ENCODE data around the gene DPP7.

- TF ChIP-seq CTCF (conservative IDR thresholded peaks at IDR 0.05; ENCODE audit: low read length), result no peak
- no peak for TF ChIP-seq EZH2phosphoT487 (IDR thresholded peaks at IDR 0.05; ENCODE audit: borderline replicate concordance)
Observed at GRCh38 chr9:137163805-137164204, 49.3 kb upstream of the DPP7 start.

Measured in Loucy (cell line).